ENCODE measurements around the gene RMP24.

DNA sequence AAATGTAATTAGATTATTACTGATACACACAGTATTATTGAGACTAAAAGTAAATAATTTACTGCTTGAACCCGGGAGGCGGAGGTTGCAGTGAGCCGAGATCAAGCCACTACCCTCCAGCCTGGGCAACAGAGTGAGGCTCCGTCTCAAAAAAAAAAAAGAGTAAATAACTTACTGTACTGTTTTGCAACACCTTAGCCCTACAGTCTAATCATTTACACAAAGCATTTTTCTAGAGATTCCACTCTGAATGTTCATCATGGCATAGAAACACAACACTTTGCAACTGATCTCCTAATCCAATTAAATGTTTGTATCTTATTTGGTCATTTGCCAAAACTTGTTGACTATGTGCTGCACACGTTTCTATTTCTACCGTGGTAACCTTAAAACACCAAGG lies 23.4 kb upstream of the RMP24 start:
- TF ChIP-seq, protein P1, sequence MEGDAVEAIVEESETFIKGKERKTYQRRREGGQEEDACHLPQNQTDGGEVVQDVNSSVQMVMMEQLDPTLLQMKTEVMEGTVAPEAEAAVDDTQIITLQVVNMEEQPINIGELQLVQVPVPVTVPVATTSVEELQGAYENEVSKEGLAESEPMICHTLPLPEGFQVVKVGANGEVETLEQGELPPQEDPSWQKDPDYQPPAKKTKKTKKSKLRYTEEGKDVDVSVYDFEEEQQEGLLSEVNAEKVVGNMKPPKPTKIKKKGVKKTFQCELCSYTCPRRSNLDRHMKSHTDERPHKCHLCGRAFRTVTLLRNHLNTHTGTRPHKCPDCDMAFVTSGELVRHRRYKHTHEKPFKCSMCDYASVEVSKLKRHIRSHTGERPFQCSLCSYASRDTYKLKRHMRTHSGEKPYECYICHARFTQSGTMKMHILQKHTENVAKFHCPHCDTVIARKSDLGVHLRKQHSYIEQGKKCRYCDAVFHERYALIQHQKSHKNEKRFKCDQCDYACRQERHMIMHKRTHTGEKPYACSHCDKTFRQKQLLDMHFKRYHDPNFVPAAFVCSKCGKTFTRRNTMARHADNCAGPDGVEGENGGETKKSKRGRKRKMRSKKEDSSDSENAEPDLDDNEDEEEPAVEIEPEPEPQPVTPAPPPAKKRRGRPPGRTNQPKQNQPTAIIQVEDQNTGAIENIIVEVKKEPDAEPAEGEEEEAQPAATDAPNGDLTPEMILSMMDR (conservative IDR thresholded peaks at IDR 0.05 in 1 of 2, IDR thresholded peaks at IDR 0.05 in 1 of 2; ENCODE audit: low read depth in 1 of 2, low read length in 2 of 2), result no peak
- no peak for TF ChIP-seq EZH2 (IDR thresholded peaks at IDR 0.05; ENCODE audit: low read length, missing control alignments)
